ENCODE results near the gene SYNE3. TPM values are rescaled to one million over a fixed set of nuclear protein-coding genes. Genes with fewer than 3 reads are reported as not detected.

SYNE3 gene
- total RNA-seq, 1 donor from 2014 or later = 12.4 TPM

- intact Hi-C loops (cut with DNase I) = loop anchor here (5.0 kb wide), 1 partner anchor 36 kb away; the partner anchor contains the start of gene SYNE3
- no peak for DNase-seq (ENCODE audit: low spot score)
Observed at GRCh38 chr14:95480887-95481226, 35.6 kb downstream of the SYNE3 start.

GRCh38 chr14:95480109-95480886 lies 36.2 kb downstream of the SYNE3 start:
- no peak for DNase-seq (ENCODE audit: low spot score)
- intact Hi-C loops (cut with DNase I) = loop anchor here (5.0 kb wide), 1 partner anchor 37 kb away; the partner anchor contains the start of gene SYNE3

- intact Hi-C loops (cut with DNase I) = no loop called here
- no peak for DNase-seq (ENCODE audit: low spot score)
Observed at GRCh38 chr14:95479494-95479893, 37.0 kb downstream of the SYNE3 start.

- intact Hi-C loops (cut with DNase I) = no loop called here
- no peak for DNase-seq (ENCODE audit: low spot score)
Observed at GRCh38 chr14:95478818-95479217, 37.6 kb downstream of the SYNE3 start.

GRCh38 chr14:95478309-95478708 lies 38.1 kb downstream of the SYNE3 start:
- intact Hi-C loops (cut with DNase I) = no loop called here
- DNase-seq (ENCODE audit: low spot score) = no peak

- no peak for DNase-seq (ENCODE audit: low spot score)
Observed at GRCh38 chr14:95477411-95478269, 38.8 kb downstream of the SYNE3 start.

GRCh38 chr14:95476747-95477146 lies 39.7 kb downstream of the SYNE3 start:
- intact Hi-C loops (cut with DNase I) = no loop called here
- DNase-seq (ENCODE audit: low spot score) = no peak

More at GRCh38 chr14:95477411-95478269, 38.8 kb downstream of the SYNE3 start:
- intact Hi-C loops (cut with DNase I) = no loop called here

GRCh38 chr14:95475540-95476240 lies 40.8 kb downstream of the SYNE3 start:
- intact Hi-C loops (cut with DNase I) = no loop called here
- no peak for DNase-seq (ENCODE audit: low spot score)

- intact Hi-C loops (cut with DNase I) = no loop called here
- no peak for DNase-seq (ENCODE audit: low spot score)
Observed at GRCh38 chr14:95474941-95475340, 41.5 kb downstream of the SYNE3 start.

- intact Hi-C loops (cut with DNase I) = no loop called here
Observed at GRCh38 chr14:95474486-95474885, 42.0 kb downstream of the SYNE3 start.

GRCh38 chr14:95472819-95473251 lies 43.6 kb downstream of the SYNE3 start:
- no peak for DNase-seq (ENCODE audit: low spot score)
- intact Hi-C loops (cut with DNase I) = no loop called here

More at GRCh38 chr14:95474486-95474885, 42.0 kb downstream of the SYNE3 start:
- no peak for DNase-seq (ENCODE audit: low spot score)

- intact Hi-C loops (cut with DNase I) = no loop called here
- DNase-seq (ENCODE audit: low spot score) = no peak
Observed at GRCh38 chr14:95471476-95471875, 45.0 kb downstream of the SYNE3 start.

- intact Hi-C loops (cut with DNase I) = no loop called here
Observed at GRCh38 chr14:95471016-95471415, 45.4 kb downstream of the SYNE3 start.

GRCh38 chr14:95469134-95469481 lies 47.3 kb downstream of the SYNE3 start:
- DNase-seq (ENCODE audit: low spot score) = no peak
- intact Hi-C loops (cut with DNase I) = no loop called here

More at GRCh38 chr14:95471016-95471415, 45.4 kb downstream of the SYNE3 start:
- no peak for DNase-seq (ENCODE audit: low spot score)

GRCh38 chr14:95468448-95469133 lies 47.9 kb downstream of the SYNE3 start:
- no peak for DNase-seq (ENCODE audit: low spot score)
- intact Hi-C loops (cut with DNase I) = no loop called here

GRCh38 chr14:95467657-95468056 lies 48.8 kb downstream of the SYNE3 start:
- DNase-seq (ENCODE audit: low spot score) = no peak
- intact Hi-C loops (cut with DNase I) = no loop called here

- DNase-seq (ENCODE audit: low spot score) = no peak
- intact Hi-C loops (cut with DNase I) = no loop called here
Observed at GRCh38 chr14:95467232-95467631, 49.2 kb downstream of the SYNE3 start.
